HG03558 (cell line): Measurements from ENCODE around the gene CPB1.
"Not testable (repeated sequence)": the region's sequence is repeated elsewhere in the genome, so short reads cannot be mapped to it uniquely, and the experiment has no call there.

Experiments
- ATAC-seq: cut with Tn5 transposase; IDR thresholded peaks from one replicate; pipeline ENCODE4 v1.9.1; 2021; ENCODE audit warnings: moderate number of reproducible peaks; ENCODE audit not compliant: unreplicated experiment; ENCODE audit errors: extremely low read depth

The CPB1 gene

DNA sequence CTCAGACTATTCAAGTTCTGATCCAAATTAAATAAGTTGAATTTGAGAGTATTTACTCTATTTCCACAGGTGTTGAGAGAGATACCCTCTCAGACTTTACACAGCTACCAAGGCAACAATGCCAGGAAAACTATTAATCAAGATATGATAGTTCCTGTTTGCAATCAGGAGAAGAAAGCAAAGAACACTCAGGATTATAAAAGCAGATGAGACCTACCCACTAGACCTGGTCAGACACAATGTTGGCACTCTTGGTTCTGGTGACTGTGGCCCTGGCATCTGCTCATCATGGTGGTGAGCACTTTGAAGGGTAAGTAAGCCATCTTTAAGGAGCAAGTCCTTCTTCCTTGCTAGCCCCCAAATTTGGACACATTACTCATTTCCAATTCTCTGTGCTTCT is at the start of gene CPB1:
TSS of gene CPB1 (plus strand) at position 227 of the 400 bp plus-strand sequence. CDS start at position 240, 13 bp downstream.
- ATAC-seq, result no peak

DNA sequence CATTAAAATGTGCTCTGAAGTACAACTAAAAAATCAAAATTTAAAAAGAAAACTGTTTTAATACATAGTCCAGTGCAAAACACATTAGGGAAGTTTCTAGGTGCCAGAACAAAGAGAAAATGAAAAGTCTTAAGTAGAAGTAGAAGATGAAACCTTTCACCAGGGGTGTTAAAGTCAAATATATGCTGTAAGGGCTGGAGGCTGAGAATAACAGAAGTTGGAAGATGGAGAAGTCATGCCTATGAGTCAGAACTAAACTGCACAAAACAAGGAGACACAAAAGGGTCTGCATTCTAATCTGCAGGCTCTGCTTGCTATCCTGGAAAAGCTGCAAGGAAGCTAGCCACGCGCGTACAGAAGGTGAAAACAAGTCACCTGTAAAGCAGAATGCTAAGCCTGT is 48.7 kb upstream of the CPB1 start:
- no peak for ATAC-seq

DNA sequence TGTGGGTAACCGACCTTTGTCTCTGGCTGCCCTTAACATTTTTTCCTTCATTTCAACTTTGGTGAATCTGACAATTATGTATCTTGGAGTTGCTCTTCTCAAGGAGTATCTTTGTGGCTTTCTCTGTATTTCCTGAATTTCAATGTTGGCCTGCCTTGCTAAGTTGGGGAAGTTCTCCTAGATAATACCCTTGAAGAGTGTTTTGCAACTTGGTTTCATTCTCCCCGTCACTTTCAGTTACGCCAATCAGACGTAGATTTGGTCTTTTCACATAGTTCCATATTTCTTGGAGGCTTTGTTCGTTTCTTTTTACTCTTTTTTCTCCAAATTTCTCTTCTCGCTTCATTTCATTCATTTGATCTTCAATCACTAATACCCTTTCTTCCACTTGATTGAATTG is 42.6 kb upstream of the CPB1 start:
- not testable (repeated sequence) for ATAC-seq

DNA sequence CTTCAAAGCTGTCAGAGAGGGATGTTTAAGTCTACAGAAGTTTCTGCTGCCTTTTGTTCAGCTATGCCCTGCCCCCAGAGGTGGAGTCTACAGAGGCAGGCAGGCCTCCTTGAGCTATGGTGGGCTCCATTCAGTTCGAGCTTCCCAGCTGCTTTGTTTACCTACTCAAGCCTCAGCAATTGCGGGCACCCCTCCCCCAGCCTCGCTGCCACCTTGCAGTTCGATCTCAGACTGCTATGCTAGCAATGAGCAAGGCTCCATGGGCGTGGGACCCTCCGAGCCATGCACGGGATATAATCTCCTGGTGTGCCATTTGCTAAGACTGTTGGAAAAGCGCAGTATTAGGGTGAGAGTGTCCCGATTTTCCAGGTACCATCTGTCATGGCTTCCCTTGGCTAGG is 41.5 kb upstream of the CPB1 start:
- not testable (repeated sequence) for ATAC-seq

DNA sequence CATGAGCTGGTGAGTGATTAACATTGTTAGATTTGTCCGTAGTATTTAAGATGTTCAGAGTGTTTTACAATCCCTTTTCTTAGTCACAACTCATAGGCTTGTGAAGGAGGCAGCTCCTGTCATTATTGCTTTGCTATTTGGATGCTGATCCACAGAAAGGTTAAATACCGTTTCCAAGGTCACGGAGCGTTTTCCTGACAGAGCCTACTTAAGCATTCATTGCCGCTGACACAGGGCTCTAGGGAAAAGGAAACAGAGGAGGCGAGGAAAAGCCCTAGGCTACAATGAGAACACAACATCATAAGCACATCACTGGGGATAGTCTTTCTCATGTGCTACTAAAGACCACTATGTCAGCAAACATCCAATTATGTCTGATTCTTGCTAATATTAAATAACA is 38.5 kb upstream of the CPB1 start:
- ATAC-seq, result no peak

DNA sequence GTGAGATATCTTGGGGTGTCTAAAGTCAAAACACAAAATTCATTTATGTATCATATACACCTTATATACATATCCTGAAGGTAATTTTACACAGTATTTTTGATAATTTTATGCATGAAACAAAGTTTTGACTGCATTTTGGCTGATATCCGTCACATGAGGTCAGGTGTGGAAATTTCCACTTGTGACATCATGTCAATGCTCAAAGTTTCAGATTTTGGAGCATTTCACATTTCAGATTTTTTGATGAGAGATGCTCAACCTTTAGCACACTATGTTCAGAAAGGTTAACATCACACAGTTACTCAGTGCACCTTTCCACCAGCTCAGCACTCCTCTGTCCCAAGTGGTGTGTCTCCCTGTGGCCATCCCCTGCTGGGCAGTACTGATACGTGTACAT is 37.7 kb upstream of the CPB1 start:
- no peak for ATAC-seq

DNA sequence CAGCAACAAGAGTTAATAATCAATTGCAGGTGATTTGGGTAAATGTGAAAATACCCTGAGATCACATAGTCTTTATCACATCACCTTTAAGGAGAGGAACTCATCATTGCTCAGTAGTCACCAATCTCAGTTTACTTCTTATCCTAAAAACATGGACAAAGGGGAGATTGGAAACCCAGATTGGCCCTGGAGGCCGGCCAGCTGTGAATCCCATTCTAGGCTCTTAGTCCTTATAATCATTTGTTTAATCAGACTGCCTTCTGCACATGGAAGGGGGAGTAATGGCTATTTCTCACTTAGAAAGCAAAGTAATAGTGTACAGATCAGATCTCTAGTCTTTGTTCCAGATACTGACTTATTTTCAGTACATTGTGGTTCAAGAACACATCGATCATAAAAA is 37.2 kb upstream of the CPB1 start:
- no peak for ATAC-seq

DNA sequence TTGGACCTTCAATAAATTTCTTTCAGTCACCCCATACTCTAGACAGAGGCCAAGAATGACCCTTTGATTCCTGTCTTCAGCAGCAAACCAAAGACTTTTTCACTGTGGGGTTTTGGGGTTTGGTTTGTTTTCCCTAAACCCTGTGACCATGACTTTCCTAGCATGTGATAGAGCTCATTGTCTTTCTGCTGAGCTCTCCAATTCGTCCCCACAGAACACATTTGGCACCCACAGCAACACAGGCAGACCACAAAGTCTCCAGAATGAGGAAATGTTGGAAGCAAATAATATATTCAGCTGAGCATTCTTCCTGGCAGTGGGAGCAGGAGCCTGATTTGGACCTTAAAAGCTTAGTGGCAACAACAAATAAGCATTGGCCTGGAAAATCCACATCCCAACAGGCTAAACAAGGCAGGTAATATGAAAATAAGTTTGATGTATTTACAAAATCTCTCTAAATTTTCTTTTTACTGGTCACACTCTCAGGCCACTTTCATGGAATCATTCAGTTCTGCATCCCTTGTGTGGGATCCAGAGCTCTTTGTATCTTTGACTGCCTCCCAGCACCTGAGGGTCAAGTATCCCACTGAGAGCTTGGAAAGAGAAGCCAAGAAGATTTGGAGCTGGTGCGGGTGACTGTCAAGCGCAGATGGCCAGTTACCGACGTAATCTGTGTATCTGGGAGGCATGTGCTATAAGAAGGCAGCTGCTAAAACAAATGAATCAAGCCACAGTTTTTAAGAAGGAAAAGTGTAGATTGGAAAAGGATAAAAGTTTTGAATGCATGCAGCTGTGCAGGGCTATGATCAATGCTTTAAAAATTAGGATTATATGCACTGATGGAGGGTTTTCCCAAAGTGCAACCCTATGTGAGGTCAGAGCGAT is 36.5 kb upstream of the CPB1 start:
- no peak for ATAC-seq

DNA sequence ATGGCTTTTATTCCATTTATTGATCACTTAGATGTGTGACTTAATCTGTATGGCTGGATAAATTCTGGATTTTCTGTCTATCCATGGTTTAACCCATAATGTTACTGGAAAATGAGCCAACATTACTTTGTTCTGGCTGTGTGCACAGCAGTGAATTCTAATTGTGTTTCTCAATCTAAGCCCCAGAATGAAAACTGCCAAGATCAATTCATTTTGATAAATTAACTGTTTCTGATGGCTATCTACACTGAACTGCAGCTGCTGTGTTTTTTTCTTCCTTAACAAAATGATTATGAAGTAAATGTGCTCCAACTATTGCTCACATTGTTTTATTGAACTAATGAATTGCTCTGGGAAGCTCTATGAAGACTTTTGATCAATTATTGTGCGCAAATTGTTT is 35.7 kb upstream of the CPB1 start:
- ATAC-seq, result no peak

DNA sequence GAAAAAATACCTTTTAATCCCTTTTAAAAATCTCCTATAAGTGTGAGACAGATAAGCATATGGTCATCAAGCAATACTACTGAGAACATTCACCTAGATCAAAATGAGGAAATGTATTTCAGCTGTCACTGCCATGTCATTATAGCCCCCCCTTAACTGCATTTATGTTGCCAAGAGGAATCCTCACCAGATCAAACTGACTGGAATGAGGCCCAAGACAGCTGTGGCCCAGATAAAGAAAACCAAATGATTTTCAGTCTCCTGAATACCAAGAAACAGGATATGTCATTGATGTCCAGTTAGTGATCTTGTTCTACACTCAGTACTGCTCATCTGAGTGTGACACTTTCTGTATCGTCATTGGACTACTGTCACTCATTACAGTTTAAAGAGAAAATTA is 35.1 kb upstream of the CPB1 start:
- ATAC-seq, result no peak

DNA sequence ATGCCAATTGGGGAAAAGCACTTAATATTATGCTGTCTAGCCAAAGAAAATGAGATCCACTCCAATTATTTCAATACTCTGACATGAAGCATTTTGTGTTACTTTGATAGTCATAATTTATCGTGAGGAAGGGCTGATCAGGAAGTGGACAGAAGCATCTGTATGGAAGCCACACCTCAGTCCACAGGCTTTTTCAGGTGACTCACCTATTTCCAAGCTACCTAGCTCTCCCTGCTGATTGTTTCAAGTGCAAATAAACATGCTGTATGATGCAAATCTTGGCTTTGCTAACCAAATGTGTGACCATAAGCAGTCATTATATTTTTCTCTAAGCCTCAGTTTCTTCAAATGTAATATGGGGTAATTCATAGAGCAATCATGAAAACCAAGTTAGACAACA is 30.8 kb upstream of the CPB1 start:
- ATAC-seq, result no peak

DNA sequence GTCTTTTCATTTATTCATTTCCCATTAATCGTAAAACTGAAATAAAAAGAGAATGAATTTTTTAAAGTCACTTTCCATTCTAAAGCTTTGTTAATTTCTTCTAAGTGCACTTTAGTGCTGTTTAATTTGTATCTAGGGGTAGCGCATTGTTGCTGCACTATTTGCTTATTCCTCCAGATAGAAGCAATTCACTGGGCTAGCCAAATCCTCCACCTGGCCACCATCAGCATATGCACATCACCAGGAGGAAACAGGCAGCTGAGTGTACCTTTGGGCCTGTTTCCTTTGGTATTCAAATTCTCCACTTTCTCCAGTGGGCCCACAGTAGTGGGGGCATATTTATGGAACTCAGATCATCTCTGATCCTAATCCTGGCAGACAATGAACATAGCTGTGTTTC is 29.8 kb upstream of the CPB1 start:
- no peak for ATAC-seq

DNA sequence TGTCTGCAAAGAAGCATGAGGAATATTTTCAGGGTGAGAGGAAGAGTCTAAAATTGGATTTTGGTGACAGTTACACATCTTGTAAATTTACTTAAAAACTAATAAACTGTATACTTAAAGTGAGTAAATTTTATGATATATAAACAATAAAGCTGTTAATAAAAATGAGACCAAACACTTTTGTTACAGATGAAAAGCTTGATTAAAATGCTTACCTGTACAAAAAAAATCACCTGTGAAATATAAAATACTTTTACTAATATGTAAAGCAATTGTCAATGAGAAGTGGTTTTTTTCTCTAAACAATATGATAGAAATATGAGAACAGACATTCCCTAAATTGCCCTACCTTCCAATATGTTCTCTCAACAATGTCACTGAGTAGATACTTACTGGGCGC is 27.2 kb upstream of the CPB1 start:
- no peak for ATAC-seq

DNA sequence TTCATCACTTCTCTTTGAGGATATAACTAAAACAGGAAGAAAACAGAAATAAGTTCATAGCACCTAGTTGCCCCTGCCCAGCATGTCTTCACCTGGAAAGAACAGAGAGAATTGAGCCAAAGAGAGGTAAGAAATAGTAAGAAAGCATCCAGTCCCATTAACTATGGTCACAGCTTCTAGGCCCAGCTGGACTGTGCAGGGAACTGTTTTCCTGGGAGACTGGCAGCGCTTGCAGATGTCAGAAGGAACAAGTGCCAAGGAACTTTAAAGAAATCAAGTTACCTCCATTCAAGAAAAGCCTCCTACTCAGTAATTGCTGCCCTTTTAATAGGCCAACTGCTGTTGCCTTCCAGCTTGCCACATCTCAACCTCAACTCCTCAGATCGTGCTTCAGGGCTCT is 17.8 kb upstream of the CPB1 start:
- ATAC-seq, result no peak

DNA sequence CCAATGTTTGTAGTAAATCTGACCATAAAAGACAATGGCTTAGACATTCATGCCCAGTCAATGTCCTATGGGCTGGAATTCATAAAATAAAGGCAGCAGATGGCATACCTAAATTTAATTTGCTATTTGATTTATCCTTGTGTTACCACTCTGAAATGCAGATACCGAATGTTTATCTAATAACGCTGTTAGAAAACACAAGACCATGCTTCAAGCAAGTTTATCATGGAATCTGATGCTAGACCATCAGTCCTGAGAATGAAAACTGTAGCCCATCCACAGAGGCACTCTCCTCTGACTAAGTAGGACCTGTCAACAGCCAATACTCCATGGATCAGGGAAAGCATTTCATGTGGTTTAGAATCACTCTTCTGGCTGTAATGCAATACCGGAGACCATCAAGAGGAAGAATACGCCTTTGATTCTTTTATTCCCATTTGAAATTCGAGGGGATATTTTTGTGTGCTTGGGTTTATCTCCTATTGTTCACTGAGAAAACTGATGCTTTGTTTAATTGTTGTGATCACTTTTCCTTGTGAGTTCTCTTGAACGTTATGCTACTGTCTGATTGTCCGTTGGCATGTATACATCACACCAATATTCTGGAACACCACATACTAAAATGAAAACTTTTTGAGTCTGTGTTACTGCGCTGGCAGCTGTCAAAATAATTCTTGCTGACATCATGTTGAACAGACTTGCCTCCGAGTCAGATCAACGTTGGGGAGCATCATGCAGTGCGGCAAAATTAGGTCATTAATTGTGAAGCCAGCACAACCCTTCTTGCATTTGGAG is 12.1 kb upstream of the CPB1 start:
- ATAC-seq, result no peak

DNA sequence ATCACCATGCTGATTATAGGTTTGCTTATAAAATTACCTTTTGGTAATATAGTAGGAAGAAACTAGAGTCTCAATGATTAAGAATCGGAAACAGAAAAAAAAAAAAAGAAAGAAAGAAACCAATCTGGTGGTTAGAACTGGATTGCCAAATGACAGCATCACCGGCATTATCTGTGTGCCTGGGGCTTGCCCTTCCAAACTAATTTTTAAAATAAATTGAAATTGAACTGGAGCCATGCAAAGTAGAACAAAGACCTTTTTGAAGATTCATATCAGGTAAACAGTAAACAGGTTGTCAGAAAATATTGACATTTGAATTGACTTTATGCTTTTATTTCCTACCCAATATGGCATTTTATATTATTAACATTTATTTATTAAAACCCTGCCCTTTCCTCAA is 11.2 kb upstream of the CPB1 start:
- ATAC-seq, result no peak

DNA sequence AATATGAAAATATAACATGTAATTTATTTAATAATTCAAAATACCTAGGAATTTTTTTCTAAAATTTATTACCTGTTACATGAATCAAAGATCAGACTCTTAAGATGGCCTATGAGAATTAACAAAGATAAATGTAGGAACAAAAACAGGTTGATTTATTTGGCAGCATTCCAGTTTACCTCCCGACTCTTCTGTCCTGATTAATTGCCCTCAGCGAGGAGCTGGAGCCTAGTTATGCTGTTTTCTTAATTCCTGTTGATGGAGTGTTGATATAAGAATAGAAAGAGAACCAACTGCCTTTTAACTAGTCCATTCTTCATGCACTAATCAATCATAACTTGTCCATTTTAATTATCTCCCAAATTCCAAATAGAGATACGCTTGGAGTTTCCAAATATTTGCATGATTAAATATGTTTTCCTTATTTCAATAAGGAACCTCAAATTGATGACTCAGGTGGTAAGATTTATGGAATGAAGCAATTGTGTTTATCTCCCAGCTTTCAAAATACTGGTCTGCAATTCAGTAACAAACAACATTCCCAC is 10.6 kb upstream of the CPB1 start:
- ATAC-seq, result no peak

DNA sequence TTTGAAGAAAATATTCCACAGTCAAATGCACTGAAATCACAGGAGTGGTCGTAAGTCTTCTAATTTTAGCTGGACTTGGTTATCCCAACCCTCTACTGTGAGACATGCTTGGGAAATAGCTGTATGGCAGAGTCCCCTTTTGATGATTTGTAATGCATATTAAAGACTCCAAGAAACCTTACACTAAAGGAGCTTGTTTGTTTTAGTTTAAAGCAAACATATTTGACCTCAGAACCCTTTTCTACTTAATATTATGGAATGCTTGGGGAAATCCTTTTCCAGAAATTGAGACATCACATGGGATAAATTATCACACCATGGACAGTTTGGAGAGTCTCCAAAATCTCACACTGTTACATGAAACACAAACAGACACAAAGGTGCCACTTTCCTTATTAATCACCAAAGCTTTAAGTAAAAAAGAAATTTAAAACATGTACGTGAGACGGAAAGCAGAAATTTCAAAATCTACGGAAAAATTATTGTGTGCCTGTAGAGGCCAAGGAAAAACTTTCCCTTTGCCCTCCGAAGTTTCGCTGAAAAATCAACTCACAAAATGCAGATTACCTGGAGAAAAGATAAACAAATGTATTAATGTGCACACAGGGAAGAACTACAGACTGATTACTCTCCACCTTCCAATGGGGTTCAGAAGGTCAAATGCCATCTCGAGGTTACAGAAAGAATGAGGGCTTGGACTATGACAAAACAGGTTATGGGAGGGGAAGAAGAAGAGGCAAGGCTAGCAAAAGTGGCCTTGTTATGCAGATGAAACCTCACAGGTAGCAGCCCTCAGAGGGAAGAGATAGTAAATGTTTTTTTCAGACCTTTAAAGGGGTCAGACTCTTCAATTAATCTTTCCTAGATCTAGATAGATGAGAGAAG is 7.0 kb upstream of the CPB1 start:
- no peak for ATAC-seq

DNA sequence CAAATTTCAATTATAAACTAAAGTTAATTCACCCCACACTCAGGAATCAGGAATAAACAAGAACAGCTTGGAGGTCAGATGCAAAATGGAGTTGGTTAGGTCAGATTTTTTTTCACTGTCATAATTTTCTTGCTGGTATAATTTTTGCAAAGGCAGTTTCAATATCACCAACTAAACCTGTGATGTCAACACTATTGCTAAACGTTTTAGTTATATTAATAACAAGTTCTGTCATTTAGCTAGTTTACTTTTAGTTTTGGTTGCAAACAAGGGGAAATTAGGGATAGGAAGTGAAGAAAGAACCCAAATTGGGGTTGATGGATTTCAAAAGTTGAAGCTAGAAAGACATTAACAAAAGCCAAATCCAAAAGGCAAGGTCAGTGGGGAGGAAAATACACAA is 4.6 kb upstream of the CPB1 start:
- ATAC-seq, result no peak

DNA sequence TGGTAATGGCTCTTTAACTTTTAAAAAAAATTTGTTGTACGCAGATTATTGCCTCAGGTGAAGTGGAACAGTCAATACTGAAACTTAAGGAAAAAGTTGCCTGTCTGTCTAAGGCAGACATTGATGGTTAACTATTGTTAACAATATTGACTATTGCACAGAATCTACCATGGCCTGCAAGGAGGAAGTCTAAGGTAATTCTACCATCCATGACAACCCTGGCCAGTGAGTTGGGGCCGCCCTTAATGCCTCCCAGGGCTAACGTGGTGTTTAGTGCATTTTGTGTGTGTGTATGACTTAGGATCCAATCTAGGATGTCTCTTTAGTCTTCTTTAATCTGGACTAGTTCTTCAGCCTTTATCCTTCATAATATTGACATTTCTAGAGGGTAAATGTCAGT is 2.1 kb upstream of the CPB1 start:
- ATAC-seq, result no peak
